Measurements from ENCODE around the gene HIVEP2. TPM values are rescaled to one million over a fixed set of nuclear protein-coding genes. Genes with fewer than 3 reads are reported as not detected.

The HIVEP2 gene
- total RNA-seq, 1 experiment from 2014 or later = 4.2 TPM

DNA sequence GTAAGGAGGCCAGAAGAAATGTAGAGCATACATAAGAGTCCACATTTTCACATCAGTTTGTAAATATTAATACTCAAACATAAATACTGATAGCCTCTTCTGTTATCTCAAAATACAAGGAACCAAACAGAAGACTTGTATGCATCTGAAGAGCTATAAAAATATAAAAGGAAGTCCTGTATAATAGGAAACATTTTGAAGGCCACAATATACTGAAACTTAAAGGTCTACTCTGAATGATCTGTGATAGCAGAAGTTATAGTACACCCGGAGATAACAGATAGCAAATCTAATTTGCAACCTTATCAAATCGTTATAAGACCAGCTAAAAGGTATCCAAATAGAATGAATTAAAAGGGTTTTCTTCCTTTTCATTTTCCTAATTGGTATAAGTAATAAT, 111.2 kb downstream of the HIVEP2 start:
- Histone ChIP-seq H3K9ac (ENCODE audit: extremely low read depth, insufficient read length, low read length) (no peak overlapping the region), H3K79me2 (ENCODE audit: insufficient read depth, low read length) (no peaks in the 10 kb centered on the region)
- no peak overlapping the region for H3K27ac Mint-ChIP-seq

More for the DNA sequence above, 111.2 kb downstream of the HIVEP2 start:
- H2BK20ac ChIP-seq (ENCODE audit: low read depth, low read length, poor library complexity, severe bottlenecking) = no peak overlapping the region
- no peak overlapping the region for H3K14ac ChIP-seq (ENCODE audit: insufficient read depth, low read length)
- H3K4me1 ChIP-seq (ENCODE audit: insufficient read depth, low read length) = no peaks in the 10 kb centered on the region
- H4K8ac ChIP-seq (replicated peaks; ENCODE audit: insufficient read length, low read depth, low read length) = no peak overlapping the region
- H3K9me3 Mint-ChIP-seq = no peaks in the 10 kb centered on the region
- no peaks in the 10 kb centered on the region for H3K36me3 Mint-ChIP-seq (ENCODE audit: insufficient read depth in 1 of 3, low read depth in 3 of 3)
- no peak overlapping the region for H3K23ac ChIP-seq (ENCODE audit: insufficient read length, low read depth, low read length)
- DNase-seq = no peak
- H4K91ac ChIP-seq (ENCODE audit: insufficient read length, low read depth, low read length) = no peak overlapping the region
- no peak overlapping the region for H3K4me3 Mint-ChIP-seq
- H3K23me2 ChIP-seq (ENCODE audit: insufficient read length, low read depth, low read length, poor library complexity, severe bottlenecking) = no peaks in the 10 kb centered on the region
- no peak overlapping the region for H3T11ph ChIP-seq (ENCODE audit: low read length)
- no peak overlapping the region for H3K56ac ChIP-seq (ENCODE audit: insufficient read length, low read depth, low read length)
- WGBS (ENCODE audit: extremely low coverage, insufficient read length, low lambda C conversion rate) = no CpG with 5 or more reads among the region's 2 CpGs
- no peaks in the 10 kb centered on the region; a peak in 1 of 4 replicates for H3K4me1 Mint-ChIP-seq
- H3K27me3 ChIP-seq (ENCODE audit: insufficient read depth, low read length) = no peaks in the 10 kb centered on the region
- H2AK5ac ChIP-seq (ENCODE audit: insufficient read length, low read length) = no peak overlapping the region
- H2BK5ac ChIP-seq (ENCODE audit: insufficient read length, low read length) = no peak overlapping the region
- H3K9me3 ChIP-seq (ENCODE audit: control insufficient read depth, low read depth, low read length) = no peaks in the 10 kb centered on the region
- TF ChIP-seq, protein P1, sequence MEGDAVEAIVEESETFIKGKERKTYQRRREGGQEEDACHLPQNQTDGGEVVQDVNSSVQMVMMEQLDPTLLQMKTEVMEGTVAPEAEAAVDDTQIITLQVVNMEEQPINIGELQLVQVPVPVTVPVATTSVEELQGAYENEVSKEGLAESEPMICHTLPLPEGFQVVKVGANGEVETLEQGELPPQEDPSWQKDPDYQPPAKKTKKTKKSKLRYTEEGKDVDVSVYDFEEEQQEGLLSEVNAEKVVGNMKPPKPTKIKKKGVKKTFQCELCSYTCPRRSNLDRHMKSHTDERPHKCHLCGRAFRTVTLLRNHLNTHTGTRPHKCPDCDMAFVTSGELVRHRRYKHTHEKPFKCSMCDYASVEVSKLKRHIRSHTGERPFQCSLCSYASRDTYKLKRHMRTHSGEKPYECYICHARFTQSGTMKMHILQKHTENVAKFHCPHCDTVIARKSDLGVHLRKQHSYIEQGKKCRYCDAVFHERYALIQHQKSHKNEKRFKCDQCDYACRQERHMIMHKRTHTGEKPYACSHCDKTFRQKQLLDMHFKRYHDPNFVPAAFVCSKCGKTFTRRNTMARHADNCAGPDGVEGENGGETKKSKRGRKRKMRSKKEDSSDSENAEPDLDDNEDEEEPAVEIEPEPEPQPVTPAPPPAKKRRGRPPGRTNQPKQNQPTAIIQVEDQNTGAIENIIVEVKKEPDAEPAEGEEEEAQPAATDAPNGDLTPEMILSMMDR (conservative IDR thresholded peaks at IDR 0.05) = no peak
- no peak overlapping the region for H4K5ac ChIP-seq (ENCODE audit: insufficient read length, low read depth, low read length)
- no peak overlapping the region for H3K27ac ChIP-seq (ENCODE audit: insufficient read length, low read depth, low read length)
- no peak overlapping the region for H3K4ac ChIP-seq (ENCODE audit: low read depth, low read length)
- H3K4me2 ChIP-seq (ENCODE audit: insufficient read depth, insufficient read length, low read length) = no peak overlapping the region
- H3K27me3 Mint-ChIP-seq (ENCODE audit: low read depth) = no peaks in the 10 kb centered on the region
- H2AFZ ChIP-seq (ENCODE audit: low read length) = no peak overlapping the region
- H4K20me1 ChIP-seq (ENCODE audit: control insufficient read depth, insufficient read depth, insufficient read length) = no peaks in the 10 kb centered on the region
- no peak overlapping the region for H2BK120ac ChIP-seq (ENCODE audit: low read depth, low read length, poor library complexity, severe bottlenecking)
- H2BK12ac ChIP-seq (ENCODE audit: insufficient read length, low read depth, low read length) = no peak overlapping the region
- H2BK15ac ChIP-seq (ENCODE audit: low read depth, low read length) = no peak overlapping the region
- H3K18ac ChIP-seq (ENCODE audit: insufficient read length, low read depth, low read length) = no peak overlapping the region
- no peaks in the 10 kb centered on the region for H3K79me1 ChIP-seq (ENCODE audit: insufficient read depth, low read depth, low read length, poor library complexity, severe bottlenecking)
